GM19193 (cell line): Measurements from ENCODE around the gene MAST2.

Experiments
- POLR2A ChIP-seq: IDR thresholded peaks from 4 replicates; pipeline ENCODE4 v1.6.1; 2011; ENCODE audit not compliant: insufficient read depth, insufficient read length; ENCODE audit errors: extremely low read depth

MAST2 gene

DNA sequence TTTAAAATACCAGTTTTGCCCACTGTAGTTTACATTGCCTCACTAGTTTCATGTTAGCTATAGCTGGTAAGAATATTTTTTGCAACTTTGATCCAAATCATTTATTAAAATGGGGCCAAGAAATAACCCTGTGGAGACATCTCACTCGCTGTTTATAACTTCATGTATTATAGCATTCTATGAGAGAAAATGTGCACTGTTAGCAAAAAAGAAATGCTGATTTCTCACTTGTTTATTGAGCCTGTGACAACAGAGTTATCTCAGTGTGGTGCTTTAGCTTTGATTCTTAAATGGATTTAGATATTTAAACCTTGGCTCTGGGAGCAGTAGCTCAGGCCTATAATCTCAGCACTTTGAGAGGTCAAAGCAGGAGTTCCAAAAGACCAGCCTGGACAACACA is 201.1 kb downstream of the MAST2 start:
- TF ChIP-seq POLR2A, result no peak

DNA sequence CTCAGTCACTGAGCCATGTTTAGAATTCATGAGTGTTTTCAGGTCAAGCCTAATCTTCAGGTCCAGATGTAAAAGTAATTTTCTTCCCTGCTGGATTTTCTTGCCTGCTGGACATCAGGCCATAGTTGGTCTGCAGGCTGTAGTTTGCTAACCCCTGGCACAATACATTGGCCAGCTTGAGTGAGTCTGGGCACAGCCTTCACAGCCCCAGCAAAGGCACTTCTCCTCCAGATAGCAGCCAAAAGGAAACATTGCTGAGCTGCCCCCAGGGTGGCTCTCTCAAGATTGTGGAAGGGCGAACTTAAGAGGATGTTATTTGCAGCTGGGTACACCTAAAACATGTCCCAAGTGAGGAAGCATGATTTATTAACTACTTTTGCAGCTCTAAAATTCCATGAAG is 202.2 kb downstream of the MAST2 start:
- TF ChIP-seq POLR2A, result no peak

DNA sequence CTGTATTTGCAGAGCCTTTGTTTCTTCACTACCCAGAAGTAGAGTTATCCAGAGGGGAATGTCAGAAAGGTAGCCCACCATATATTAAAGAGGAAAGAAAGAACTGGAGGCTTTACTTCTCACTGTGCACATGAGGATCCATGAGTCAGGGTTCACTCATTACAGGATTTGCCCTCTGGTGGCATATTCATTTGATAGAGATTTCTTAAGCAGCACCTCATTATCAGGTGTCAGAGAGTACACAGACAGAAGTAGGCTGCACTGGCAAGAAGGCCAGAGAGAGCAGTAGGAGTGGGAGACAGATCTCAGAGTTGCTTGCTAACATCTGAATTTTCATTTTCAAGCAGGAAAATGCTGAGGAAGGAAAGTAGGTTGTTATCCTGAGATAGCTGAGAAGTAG is 205.2 kb downstream of the MAST2 start:
- no peak for TF ChIP-seq POLR2A

DNA sequence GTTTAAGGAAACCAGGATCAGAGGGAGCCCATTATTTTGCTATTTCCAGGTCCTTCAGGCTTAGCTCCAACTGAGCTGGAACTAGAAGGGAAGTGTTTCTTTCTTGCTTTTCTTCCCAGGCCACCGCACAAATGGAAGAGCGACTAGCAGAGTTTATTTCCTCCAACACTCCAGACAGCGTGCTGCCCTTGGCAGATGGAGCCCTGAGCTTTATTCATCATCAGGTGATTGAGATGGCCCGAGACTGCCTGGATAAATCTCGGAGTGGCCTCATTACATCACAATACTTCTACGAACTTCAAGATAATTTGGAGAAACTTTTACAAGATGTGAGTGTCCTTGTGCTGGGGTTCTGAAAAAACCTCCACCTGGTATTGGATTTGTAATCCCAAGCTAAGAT is 207.2 kb downstream of the MAST2 start:
- TF ChIP-seq POLR2A, result no peak

DNA sequence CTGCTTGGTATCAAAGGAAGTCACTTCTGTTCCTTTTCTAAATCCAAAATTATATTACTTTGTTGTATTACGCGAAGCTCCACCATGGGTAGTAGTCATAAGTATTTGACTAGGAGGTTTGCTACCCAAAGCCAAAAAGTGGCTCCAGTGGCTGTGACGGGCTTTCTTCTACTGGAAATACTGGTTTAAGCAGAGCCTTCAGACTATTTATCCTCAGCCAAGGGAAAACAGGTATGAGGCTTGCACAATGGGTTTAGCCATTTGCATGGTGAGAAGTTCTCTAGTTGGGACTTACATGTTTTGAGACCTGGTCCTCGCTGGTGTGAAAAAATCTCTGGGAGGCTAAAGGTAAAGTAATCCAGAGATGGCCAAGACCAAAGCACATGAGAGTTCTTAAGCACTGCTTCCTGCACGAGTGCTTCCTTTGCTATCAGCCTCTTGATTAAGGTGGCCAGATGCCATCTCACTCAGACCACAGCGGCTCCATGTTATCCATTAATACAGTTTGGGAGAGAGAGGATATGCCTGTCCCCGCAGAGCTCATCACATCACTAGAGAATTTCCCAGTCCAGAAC is 207.8 kb downstream of the MAST2 start:
- no peak for TF ChIP-seq POLR2A

DNA sequence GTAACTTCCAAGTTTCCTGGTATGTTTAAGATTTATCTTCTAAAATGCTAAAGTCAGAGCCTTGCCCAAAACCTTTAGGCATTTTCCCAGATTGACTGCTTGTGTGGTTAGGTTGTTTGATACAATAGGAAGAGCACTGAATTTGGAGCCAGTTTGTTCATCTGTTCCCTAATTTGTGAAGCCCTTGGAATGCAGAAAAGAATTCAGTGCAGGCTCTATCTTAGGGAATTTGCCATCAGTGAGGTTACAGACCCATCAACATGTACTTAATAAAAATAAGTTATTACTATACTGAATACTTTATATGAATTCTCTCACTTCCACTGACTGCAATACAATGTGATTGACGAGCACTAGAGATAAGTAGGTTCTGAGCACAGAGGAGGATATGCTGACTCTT is 208.8 kb downstream of the MAST2 start:
- TF ChIP-seq POLR2A, result no peak

DNA sequence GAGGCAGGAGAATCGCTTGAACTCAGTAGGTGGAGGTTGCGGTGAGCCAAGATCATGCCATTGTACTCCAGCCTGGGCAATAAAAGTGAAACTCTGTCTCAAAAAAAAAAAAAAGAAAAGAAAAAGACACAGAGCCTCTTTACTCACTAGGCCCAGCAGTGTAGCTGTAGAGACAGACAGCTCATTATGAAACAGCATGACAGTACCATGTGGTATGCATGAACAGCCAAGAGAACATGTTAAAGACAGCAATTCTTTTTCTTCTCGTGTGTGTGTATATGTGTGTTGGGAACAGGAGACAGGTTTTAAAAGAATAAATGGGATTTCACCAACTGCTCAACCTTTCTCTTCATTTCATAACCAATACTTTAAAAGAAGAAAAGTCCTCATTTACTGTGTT is 210.2 kb downstream of the MAST2 start:
- no peak for TF ChIP-seq POLR2A

DNA sequence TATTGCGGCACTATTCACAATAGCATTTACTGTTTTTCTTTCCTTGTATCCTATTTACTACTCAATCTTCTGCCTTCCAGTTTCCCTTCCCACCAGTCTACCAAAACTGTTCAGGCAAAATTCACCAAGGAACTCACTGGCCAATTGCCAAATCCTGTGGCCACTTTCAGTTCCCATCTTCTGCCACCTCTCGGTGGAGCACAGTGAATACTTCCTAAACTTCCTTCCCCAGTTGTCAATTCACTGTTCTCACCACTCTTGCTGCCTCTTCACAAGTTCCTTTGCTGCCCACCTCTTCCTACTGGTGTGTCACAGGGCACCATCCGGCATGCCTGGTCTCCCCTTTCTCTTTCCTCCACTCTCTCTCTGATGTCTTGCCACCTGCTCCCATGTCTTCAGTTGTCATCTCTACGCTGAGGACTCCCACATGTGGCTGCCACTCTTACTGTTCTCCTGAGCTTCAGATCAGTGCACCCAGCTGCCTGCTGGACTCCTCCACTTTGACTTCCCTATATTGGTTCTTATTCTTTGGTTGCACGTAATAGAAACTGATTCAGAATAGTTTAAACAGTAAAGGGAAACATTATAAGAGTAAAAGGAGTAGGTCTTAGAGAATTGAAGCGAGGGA is 214.6 kb downstream of the MAST2 start:
- TF ChIP-seq POLR2A, result no peak

DNA sequence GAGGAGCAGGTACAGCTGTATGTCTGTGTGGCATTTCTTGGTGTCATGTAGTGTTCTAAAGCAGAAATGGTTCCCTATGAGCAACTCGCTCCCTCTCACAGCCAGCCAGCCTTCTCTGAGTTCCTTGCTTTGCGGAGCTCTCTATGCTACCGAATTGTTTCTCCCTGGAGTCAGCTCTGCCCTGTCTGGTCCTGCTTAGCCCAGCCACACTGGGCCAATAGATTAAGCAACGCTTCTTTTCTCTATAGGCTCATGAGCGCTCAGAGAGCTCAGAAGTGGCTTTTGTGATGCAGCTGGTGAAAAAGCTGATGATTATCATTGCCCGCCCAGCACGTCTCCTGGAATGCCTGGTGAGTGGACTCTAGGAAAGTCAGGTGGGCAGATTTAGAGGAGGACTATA is 215.9 kb downstream of the MAST2 start:
- no peak for TF ChIP-seq POLR2A

DNA sequence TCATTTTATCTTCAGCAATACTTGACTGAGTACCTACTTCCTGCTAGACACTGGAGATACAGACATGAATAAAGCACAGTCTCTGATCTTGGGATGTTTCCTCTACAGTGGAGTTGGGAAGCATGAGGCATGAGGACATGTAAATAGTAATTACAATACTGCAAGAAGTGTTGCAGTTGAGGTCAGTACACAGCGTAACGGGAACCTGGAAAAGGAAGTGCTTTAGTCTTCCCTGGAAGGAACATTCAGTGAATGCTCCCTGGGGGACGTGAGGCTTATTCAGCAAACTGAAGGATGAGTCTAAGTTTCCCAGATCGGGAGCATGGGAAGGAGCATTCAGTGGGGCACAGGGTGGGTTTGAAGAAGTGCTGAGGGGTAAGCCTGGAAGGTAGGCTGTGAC is 216.6 kb downstream of the MAST2 start:
- TF ChIP-seq POLR2A, result no peak

DNA sequence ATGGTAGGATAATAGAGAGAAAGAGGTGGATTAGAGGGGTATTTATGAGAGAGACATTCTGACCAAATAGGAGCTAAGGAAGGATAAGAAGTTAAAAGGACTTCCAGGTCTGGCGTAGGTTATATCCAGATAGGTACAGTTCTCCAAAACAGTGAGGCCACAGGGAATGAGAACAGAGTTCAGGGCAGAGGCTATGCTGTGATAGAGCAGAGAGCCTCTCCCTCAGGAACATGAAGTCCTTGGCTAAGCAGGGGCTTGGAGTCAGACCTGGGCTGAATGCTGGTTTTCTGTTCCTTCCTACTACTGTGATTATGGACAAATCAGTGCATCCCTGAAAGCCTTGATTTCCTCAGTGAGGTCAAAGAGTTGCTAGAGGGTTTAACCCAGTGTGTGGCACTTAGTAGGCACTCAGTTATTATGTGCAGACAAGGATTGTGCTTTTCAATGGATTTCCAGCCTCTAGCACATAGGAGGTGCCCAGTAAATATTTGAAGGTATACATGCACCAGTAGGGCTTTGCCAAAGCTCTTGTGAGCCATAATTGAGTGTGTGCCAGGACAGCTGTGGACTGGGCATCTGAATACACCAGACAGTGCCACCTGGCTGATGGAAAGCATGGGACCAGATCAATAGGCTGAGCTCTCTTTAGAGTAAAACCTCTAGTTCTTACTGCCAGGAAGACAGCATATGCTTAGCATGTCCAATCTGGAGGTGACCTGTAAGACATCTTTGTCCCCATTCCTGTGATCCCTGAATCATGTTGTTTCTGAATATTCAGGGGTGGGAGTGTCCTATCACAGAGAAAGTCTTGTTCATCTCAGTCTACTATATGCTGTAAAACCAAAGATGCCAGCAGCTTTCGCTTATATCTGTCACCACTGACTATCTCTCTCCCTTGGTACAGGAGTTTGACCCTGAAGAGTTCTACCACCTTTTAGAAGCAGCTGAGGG is 217.9 kb downstream of the MAST2 start:
- no peak for TF ChIP-seq POLR2A

DNA sequence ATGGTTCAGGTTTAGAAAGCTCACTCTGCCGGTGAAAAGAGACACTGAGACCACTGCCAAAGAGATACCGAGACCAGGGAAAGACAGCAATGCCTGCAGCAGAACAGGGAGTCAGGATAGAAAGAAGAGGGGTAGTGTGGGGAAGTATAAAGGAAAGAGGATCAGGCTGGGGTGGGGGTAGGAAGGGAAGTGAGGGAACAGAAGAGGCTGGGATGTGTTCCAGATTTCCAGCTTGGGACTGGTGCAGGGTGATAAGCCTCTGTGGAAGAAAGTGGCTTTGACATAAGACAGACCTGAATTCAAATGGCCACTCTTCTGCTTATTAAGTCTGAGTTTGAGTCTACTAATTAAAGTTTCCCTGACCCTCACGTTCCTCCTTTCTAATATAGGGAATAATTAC is 223.1 kb downstream of the MAST2 start:
- TF ChIP-seq POLR2A, result no peak

DNA sequence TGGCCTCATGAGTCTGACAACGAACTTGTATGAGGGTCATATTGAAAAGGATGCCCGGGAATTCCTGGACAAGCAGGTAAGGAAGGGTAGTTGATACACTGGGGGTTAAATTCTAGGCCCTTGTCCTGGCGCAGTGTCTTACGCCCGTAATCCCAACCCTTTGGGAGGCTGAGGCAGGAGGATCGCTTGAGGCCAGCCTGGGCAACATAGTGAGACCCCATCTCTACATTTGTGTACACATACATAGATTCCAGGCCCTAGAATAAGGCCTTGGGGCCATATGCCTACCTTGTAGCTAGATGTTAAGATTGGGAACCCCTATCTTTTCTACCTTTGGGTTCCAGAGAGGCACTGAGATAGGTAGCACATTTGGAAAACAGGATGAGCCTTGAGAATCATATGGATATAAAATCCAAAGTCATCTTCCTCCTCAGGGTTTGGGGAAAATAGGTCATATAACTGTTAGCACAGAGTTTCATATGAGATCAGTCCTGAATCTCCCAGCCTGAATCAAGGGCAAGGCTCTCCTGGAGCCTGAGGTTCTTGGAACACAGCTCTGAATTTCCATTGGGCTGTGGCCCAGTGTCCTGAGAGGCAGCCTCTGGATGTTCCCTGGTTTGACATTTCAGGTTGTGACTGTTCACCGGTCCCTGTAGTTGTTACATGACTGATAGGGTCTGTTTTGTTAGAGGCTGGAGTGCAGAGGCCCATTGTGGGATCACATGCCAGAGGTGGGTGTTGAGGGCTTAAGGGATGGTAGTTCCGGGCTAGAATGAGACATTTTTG is 224.6 kb downstream of the MAST2 start:
- TF ChIP-seq POLR2A, result no peak

DNA sequence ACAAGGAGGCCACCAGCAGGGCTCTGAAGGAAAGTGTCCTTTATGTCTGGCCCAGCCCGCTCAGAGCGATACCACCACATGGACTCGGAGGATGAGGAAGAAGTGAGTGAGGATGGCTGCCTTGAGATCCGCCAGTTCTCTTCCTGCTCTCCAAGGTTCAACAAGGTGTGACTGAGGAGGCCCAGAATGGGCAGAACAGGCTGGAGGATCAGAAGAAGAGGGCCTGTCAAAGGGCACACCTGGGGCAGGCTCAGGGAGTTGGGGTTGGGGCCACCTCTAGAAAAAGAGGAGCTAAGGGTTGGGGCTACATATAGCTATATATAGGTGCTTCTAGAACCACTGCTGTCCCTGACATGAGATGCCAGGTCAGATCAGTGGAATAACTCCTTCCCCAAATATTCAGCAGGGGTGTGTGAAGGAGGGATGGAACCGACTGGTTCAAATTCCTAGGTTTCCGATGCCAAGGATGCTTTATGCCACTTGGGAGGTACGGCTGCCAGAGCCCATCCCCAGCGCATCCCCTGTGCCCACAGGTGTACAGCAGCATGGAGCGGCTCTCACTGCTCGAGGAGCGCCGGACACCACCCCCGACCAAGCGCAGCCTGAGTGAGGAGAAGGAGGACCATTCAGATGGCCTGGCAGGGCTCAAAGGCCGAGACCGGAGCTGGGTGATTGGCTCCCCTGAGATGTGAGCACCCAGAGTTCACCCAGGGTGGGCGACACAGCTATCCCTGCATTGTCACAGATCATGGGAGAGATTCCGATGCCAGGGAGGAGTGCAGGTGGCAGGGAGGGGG is 226.9 kb downstream of the MAST2 start:
- TF ChIP-seq POLR2A, result peak; percentile 9
